IMR-90 (cell line): ENCODE measurements around the gene NLRP10. TPM values are rescaled to one million over a fixed set of nuclear protein-coding genes. Genes with fewer than 3 reads are reported as not detected.

Experiments used
- ATAC-seq: fragments of 200-7000 bp; cut with Tn5 transposase; 2 replicates; pipeline ENCODE4 v1.9.1; 2020; ENCODE audit warnings: low read depth, mild to moderate bottlenecking, moderate library complexity
- BruUV-seq: library from RNA; stranded (reverse); fragments of 400-500 nt; replicated peaks from 2 replicates; lab custom pipeline; 2021; lab: Mats Ljungman, UMichigan
- CTCF ChIA-PET: fragments of 300-600 bp; formaldehyde crosslinking; extraction: SDS; loops from one replicate; lab custom pipeline; 2021; ENCODE audit warnings: antibody characterized with exemption; lab: Yijun Ruan, JAX
- POLR2A ChIA-PET: fragments of 300-600 bp; sonication (Branson Sonifier 250); formaldehyde crosslinking; loops from one replicate; lab custom pipeline; 2022; ENCODE audit warnings: antibody characterized with exemption; ENCODE audit not compliant: unreplicated experiment; lab: Charles Lee
- DNase-seq: peaks from one replicate; pipeline ENCODE4 v3.0.0; 2013
- H2AFZ ChIP-seq: replicated peaks from 2 replicates; pipeline ENCODE3; 2013; ENCODE audit warnings: low read length, mild to moderate bottlenecking; ENCODE audit not compliant: poor library complexity
- H2AK5ac ChIP-seq: 2 replicates; pipeline ENCODE4 v1.6.1; 2013; ENCODE audit warnings: low read depth, low read length, inconsistent platforms
- H2AK9ac ChIP-seq: replicated peaks from 2 replicates; pipeline ENCODE3; 2013; ENCODE audit warnings: mild to moderate bottlenecking, low read depth, low read length, moderate library complexity; ENCODE audit not compliant: poor library complexity
- H2BK120ac ChIP-seq: 2 replicates; pipeline ENCODE4 v1.6.1; 2013; ENCODE audit warnings: low read depth, low read length, inconsistent platforms
- H2BK15ac ChIP-seq: 3 replicates; pipeline ENCODE4 v1.6.1; 2013; ENCODE audit warnings: low read depth, low read length, inconsistent platforms
- H2BK20ac ChIP-seq: 2 replicates; pipeline ENCODE4 v1.6.1; 2013; ENCODE audit warnings: low read depth, mild to moderate bottlenecking, inconsistent platforms, low read length, moderate library complexity
- H2BK5ac ChIP-seq: 2 replicates; pipeline ENCODE4 v1.6.1; 2013; ENCODE audit warnings: mild to moderate bottlenecking, low read depth, low read length, inconsistent platforms; ENCODE audit not compliant: poor library complexity, severe bottlenecking
- H3K14ac ChIP-seq: replicated peaks from 2 replicates; pipeline ENCODE4 v1.6.1; 2013; ENCODE audit warnings: low read depth, low read length, inconsistent platforms
- H3K18ac ChIP-seq: 2 replicates; pipeline ENCODE4 v1.6.1; 2013; ENCODE audit warnings: low read depth, low read length, control low read depth
- H3K23ac ChIP-seq: 2 replicates; pipeline ENCODE4 v1.6.1; 2013; ENCODE audit warnings: low read depth, low read length, inconsistent platforms
- H3K27ac ChIP-seq: 2 replicates; pipeline ENCODE4 v1.5.1; 2013; ENCODE audit warnings: mild to moderate bottlenecking, control low read depth, low read length; ENCODE audit not compliant: insufficient read depth
- H3K27me3 ChIP-seq: 2 replicates; pipeline ENCODE4 v1.6.1; 2013; ENCODE audit warnings: low read length; ENCODE audit not compliant: control insufficient read depth, insufficient read depth
- H3K36me3 ChIP-seq: 2 replicates; pipeline ENCODE4 v1.6.1; 2013; ENCODE audit warnings: low read length, mixed read lengths; ENCODE audit not compliant: control insufficient read depth, insufficient read depth
- H3K4ac ChIP-seq: 2 replicates; pipeline ENCODE4 v1.6.1; 2013; ENCODE audit warnings: low read depth, low read length, inconsistent platforms
- H3K4me1 ChIP-seq: 2 replicates; pipeline ENCODE4 v1.6.1; 2013; ENCODE audit warnings: low read length, mixed read lengths; ENCODE audit not compliant: control insufficient read depth, insufficient read depth
- H3K4me2 ChIP-seq: 2 replicates; pipeline ENCODE4 v1.6.1; 2013; ENCODE audit warnings: low read depth, mild to moderate bottlenecking, control low read depth, low read length, moderate library complexity
- H3K4me3 ChIP-seq: 2 replicates; pipeline ENCODE4 v1.5.1; 2013; ENCODE audit warnings: low read depth, mild to moderate bottlenecking, control low read depth, low read length, moderate library complexity; ENCODE audit not compliant: insufficient read depth
- H3K56ac ChIP-seq: 2 replicates; pipeline ENCODE4 v1.6.1; 2013; ENCODE audit warnings: low read length, inconsistent platforms; ENCODE audit not compliant: insufficient read depth; ENCODE audit errors: extremely low read depth
- H3K79me1 ChIP-seq, 2 experiments: 2 replicates each; pipeline ENCODE4 v1.6.1; 2013; ENCODE audit warnings: low read length in 2 of 2, inconsistent platforms in 1 of 2, low read depth in 1 of 2
- H3K9ac ChIP-seq: 2 replicates; pipeline ENCODE4 v1.6.1; 2013; ENCODE audit warnings: low read depth, low read length, control low read depth
- H3K9me1 ChIP-seq: 2 replicates; pipeline ENCODE4 v1.6.1; 2013; ENCODE audit warnings: low read length, inconsistent platforms; ENCODE audit not compliant: insufficient read depth
- H3K9me3 ChIP-seq: 2 replicates; pipeline ENCODE4 v1.6.1; 2013; ENCODE audit warnings: low read length; ENCODE audit not compliant: control insufficient read depth, insufficient read depth
- H4K20me1 ChIP-seq: 2 replicates; pipeline ENCODE4 v1.6.1; 2013; ENCODE audit warnings: low read length, inconsistent platforms; ENCODE audit not compliant: insufficient read depth
- H4K5ac ChIP-seq: 2 replicates; pipeline ENCODE4 v1.6.1; 2013; ENCODE audit warnings: mild to moderate bottlenecking, low read depth, low read length, control low read depth
- H4K8ac ChIP-seq, 2 experiments: 2 replicates each; pipeline ENCODE4 v1.6.1; 2013; ENCODE audit warnings: low read depth in 2 of 2, low read length in 2 of 2, control low read depth in 1 of 2, inconsistent platforms in 1 of 2
- H4K91ac ChIP-seq: 2 replicates; pipeline ENCODE4 v1.6.1; 2013; ENCODE audit warnings: low read depth, low read length, inconsistent platforms; ENCODE audit not compliant: insufficient read depth
- BHLHE40 ChIP-seq: fragments of 150-350 bp; IDR thresholded peaks from 2 replicates; pipeline ENCODE4 v1.6.1; 2016; ENCODE audit warnings: mild to moderate bottlenecking, low read depth, low read length
- CEBPB ChIP-seq: IDR thresholded peaks from 2 replicates; pipeline ENCODE4 v1.6.1; 2012; ENCODE audit warnings: low read depth, low read length, improper control_type of control experiment
- CHD1 ChIP-seq: IDR thresholded peaks from 2 replicates; pipeline ENCODE4 v1.6.1; 2012; ENCODE audit warnings: low read depth, low read length, improper control_type of control experiment
- FOS ChIP-seq: fragments of 150-350 bp; IDR thresholded peaks from 2 replicates; pipeline ENCODE4 v1.6.1; 2016; ENCODE audit warnings: low read depth, low read length
- MAFK ChIP-seq: IDR thresholded peaks from 2 replicates; pipeline ENCODE4 v1.6.1; 2012; ENCODE audit warnings: low read depth, low read length, improper control_type of control experiment
- MAZ ChIP-seq: IDR thresholded peaks from 2 replicates; pipeline ENCODE4 v1.6.1; 2012; ENCODE audit warnings: low read depth, mild to moderate bottlenecking, low read length, improper control_type of control experiment, moderate library complexity, borderline replicate concordance
- MXI1 ChIP-seq: IDR thresholded peaks from 2 replicates; pipeline ENCODE4 v1.6.1; 2012; ENCODE audit warnings: low read depth, mild to moderate bottlenecking, low read length, moderate library complexity, borderline replicate concordance
- NFE2L2 ChIP-seq: fragments of 150-350 bp; IDR thresholded peaks from 2 replicates; pipeline ENCODE4 v1.6.1; 2016; ENCODE audit warnings: low read depth, mild to moderate bottlenecking, low read length
- POLR2A ChIP-seq: IDR thresholded peaks from 2 replicates; pipeline ENCODE4 v1.6.1; 2012; ENCODE audit warnings: mild to moderate bottlenecking, low read depth, low read length
- RAD21 ChIP-seq: IDR thresholded peaks from 2 replicates; pipeline ENCODE4 v1.6.1; 2012; ENCODE audit warnings: low read length, improper control_type of control experiment
- RCOR1 ChIP-seq: IDR thresholded peaks from 2 replicates; pipeline ENCODE4 v1.6.1; 2012; ENCODE audit warnings: mild to moderate bottlenecking, low read length, improper control_type of control experiment; ENCODE audit not compliant: insufficient replicate concordance
- RFX5 ChIP-seq: IDR thresholded peaks from 2 replicates; pipeline ENCODE4 v1.8.0; 2012; ENCODE audit warnings: low read depth, mild to moderate bottlenecking, low read length, moderate library complexity
- SMC3 ChIP-seq: fragments of 150-350 bp; IDR thresholded peaks from 2 replicates; pipeline ENCODE4 v1.6.1; 2016; ENCODE audit warnings: low read depth, mild to moderate bottlenecking, antibody characterized with exemption, low read length, moderate library complexity
- WGBS, 2 experiments: methylation state at CpG; one replicate each; pipeline versions ENCODE4 v1.1.5 to v1.1.7; 2013; ENCODE audit warnings: missing lambda C conversion rate in 2 of 2; ENCODE audit not compliant: insufficient read length in 1 of 2; ENCODE audit errors: extremely low coverage in 2 of 2; 5-methylcytosine and 5-hydroxymethylcytosine counted together
- dilution Hi-C: fragments of 300-500 bp; cut with HindIII; formaldehyde crosslinking; loops from one replicate; pipeline ENCODE4 v1.14.3; 2018; ENCODE audit warnings: low sequenced_read_pairs; ENCODE audit not compliant: unreplicated experiment
- in situ Hi-C: fragments of 300-500 bp; cut with MboI; formaldehyde crosslinking; loops from 3 replicates; pipeline ENCODE4 v1.14.3; 2019; ENCODE audit warnings: low sequenced_read_pairs, inconsistent platforms, mixed read lengths
- intact Hi-C: fragments of 100-400 bp; cut with micrococcal nuclease; formaldehyde crosslinking; loops from 2 replicates; pipeline ENCODE4 v1.10.0; 2022
- polyA plus RNA-seq, 3 experiments: library from polyadenylated mRNA; depleted of rRNA; stranded (reverse); fragments of >200 nt; gene quantifications; 2 replicates each; pipeline ENCODE4 v1.2.3, GENCODE V29; 2012; ENCODE audit warnings: low replicate concordance in 1 of 3
- total RNA-seq: library from RNA; depleted of rRNA; stranded (reverse); fragments of >200 nt; gene quantifications from 2 replicates; pipeline ENCODE4 v1.2.3, GENCODE V29; 2012
- TF ChIP-seq, protein P1 (sequence below): fragments of 150-350 bp; IDR thresholded peaks from 2 replicates; pipeline ENCODE4 v1.6.1; 2017; ENCODE audit warnings: mild to moderate bottlenecking, antibody characterized with exemption, low read length, low read depth
- TF ChIP-seq, protein P2 (sequence below): fragments of 150-350 bp; IDR thresholded peaks from 2 replicates; pipeline ENCODE4 v1.6.1; 2016; ENCODE audit warnings: low read depth, mild to moderate bottlenecking, low read length, moderate library complexity, borderline replicate concordance

The NLRP10 gene
- total and polyA plus RNA-seq, 2 of the 4 experiments (the other 2 are of a cell fraction): 6.5 to 36.7 TPM

DNA sequence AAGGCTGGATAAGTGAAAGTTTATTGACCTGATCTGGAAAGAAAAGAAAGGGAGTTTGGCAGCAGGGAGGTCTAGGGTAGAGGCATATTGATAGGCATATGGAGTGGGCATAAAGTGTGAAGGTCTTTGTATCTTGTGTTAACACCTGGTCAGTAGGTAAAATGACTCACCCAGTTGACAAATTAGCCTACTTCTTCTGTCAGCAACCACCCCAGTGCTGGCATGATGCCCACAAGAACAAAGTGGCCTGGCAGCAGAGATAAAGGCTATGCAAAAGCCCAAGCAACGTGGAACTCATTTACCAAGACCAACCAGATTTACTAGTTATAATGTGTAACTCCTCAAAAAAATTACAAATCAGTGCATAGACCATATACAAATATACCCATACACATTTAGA is 28.6 kb downstream of the NLRP10 start:
- Histone ChIP-seq H3K9ac (no peak overlapping the region), H3K9me3 (no peaks in the 10 kb centered on the region), H3K4me2 (no peak overlapping the region), H4K8ac (no peak overlapping the region), H3K56ac (no peak overlapping the region), H2BK5ac (no peak overlapping the region), H3K4me1 (no peaks in the 10 kb centered on the region), H3K23ac (no peak overlapping the region), H2AFZ (no peak overlapping the region), H3K4me3 (no peak overlapping the region), H2AK9ac (no peak overlapping the region), H2BK120ac (no peak overlapping the region), H4K91ac (no peak overlapping the region), H2BK20ac (no peak overlapping the region), H3K79me1 (no peaks in the 10 kb centered on the region), H3K18ac (no peak overlapping the region), H3K27ac (no peak overlapping the region), H3K36me3 (no peaks in the 10 kb centered on the region), H2BK15ac (no peak overlapping the region), H4K20me1 (no peaks in the 10 kb centered on the region), H3K27me3 (no peaks in the 10 kb centered on the region), H3K9me1 (no peaks in the 10 kb centered on the region), H2AK5ac (no peak overlapping the region; the same call in 1 of the 2 replicates), H3K14ac (no peak overlapping the region), H3K4ac (no peak overlapping the region; the same call in 1 of the 2 replicates), H4K5ac (no peak overlapping the region)
- no peak for DNase-seq
- no peak for TF ChIP-seq RAD21
- TF ChIP-seq RFX5: no peak
- TF ChIP-seq, protein P1, sequence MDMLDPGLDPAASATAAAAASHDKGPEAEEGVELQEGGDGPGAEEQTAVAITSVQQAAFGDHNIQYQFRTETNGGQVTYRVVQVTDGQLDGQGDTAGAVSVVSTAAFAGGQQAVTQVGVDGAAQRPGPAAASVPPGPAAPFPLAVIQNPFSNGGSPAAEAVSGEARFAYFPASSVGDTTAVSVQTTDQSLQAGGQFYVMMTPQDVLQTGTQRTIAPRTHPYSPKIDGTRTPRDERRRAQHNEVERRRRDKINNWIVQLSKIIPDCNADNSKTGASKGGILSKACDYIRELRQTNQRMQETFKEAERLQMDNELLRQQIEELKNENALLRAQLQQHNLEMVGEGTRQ: no peak
- TF ChIP-seq BHLHE40: no peak
- TF ChIP-seq MAFK: no peak
- no peak for TF ChIP-seq CHD1
- TF ChIP-seq, protein P2, sequence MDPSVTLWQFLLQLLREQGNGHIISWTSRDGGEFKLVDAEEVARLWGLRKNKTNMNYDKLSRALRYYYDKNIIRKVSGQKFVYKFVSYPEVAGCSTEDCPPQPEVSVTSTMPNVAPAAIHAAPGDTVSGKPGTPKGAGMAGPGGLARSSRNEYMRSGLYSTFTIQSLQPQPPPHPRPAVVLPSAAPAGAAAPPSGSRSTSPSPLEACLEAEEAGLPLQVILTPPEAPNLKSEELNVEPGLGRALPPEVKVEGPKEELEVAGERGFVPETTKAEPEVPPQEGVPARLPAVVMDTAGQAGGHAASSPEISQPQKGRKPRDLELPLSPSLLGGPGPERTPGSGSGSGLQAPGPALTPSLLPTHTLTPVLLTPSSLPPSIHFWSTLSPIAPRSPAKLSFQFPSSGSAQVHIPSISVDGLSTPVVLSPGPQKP: no peak
- TF ChIP-seq CEBPB: no peak
- TF ChIP-seq MXI1: no peak
- TF ChIP-seq POLR2A: no peak
- no peak for TF ChIP-seq FOS
- no peak for TF ChIP-seq RCOR1
- no peak for TF ChIP-seq SMC3
- no peak for TF ChIP-seq MAZ
- TF ChIP-seq NFE2L2: no peak
- WGBS, 2 experiments: no CpG with 5 or more reads among the region's 1 CpG
- POLR2A ChIA-PET: no interaction called here
- dilution Hi-C loops (no loop called here), in situ Hi-C loops (no loop called here), intact Hi-C loops (no loop called here)
- CTCF ChIA-PET: interaction anchor here (0.6 to 1.3 kb wide), 2 partner anchors 32 to 50 kb away, joined by 4 to 5 read pairs; no protein-coding TSS in a partner anchor
- BruUV-seq: no TSS peak
- no peak for ATAC-seq
